HG03064 (cell line): ENCODE results near the gene SLC25A19.

Source experiments
- ATAC-seq: cut with Tn5 transposase; IDR thresholded peaks from one replicate; pipeline ENCODE4 v1.9.1; 2021; ENCODE audit warnings: low read depth; ENCODE audit not compliant: unreplicated experiment

SLC25A19 gene

DNA sequence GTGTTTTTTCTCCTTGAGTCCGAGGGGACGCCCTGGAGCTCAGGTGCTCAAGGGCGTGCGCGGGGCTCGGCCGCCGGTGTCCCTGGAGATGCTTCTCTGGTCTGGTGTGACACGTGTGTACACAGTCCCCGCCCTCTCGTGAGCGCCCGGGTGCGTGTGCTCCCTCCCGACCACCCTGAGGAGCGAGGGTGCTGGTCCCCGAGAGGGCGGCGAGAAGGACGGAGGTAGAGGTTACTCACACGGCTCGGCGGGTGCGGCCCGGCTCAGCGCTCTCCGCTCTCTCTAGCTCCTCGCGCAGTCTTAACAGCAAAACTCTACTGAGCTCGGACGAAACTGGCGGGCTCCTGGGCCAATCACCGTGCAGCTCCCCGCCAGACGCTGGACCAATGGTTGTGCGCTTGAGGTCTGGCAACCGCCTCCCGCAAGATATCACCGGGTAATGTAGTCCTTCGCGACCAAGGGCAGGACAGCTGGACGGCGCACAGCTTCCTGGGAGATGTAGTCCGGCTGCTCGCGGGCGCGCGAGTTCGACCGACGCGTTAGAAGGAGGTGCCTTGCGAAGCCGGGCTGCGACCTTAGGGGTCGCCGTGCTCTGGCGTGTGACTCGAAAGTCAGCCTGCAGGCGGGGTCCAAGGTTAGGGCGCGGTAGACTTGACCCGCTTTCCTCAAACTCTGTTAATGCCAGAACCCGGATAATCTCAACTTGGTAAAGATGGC is at the start of gene SLC25A19:
Gene SLC25A19, minus strand, starts transcription at position 319 of the 717 bp plus-strand sequence. CDS start 2,669 bp downstream, outside the sequence.
- ATAC-seq: peak; percentile 80

DNA sequence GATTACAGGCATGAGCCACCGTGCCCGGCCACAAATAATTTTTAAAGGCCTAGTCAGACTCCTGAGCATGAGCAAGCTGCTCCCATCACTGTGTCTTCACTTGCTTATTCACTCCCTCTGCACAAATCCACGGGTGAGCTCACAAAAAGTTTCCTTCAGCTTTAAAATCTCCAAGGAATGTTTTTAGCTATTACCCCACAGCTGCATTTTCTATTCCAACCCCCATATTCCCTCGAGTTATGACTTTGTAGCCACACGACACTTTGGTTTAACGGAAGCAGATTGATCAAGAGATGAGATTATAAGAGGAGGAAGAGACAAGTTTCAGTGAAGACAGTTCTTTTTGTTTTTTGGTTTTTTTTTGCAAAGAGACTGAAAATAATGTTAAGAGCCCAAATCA is 49.1 kb upstream of the SLC25A19 start:
- ATAC-seq: no peak

DNA sequence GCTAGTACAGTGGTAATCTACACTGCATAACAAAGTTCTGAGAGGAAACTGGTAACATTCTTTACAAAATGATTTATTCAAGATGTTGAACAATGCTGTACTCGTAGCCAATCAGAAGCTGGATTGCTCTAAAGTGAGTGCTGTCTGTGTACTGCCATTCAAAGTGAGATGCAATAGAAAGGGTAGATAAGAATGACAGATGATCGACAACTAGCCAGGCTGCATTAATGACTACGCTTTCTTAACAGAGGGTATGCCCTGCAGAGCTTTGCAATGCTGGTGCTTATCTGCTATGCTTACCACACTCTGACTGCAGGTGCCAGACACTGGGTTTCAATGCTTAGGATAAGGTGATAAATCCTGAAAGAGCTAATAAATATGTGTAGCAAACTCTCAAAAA is 46.1 kb upstream of the SLC25A19 start:
- ATAC-seq: no peak

DNA sequence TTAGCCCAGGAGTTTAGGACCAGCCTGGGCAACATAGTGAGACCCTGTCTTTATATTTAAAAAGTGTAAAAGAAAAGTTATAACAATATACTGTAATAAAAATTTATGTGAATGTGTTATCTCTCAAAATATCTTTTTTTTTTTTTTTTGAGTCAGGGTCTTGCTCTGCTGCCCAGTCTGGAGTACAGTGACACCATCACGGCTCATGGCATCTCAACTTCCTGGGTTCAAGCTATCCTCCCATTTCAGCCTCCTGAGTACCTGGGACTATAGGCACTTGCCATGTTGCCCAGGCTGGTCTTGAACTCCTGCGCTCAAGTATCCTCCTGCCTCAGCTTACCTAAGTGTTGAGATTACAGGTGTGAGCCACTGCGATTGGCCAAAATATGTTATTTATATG is 45.5 kb upstream of the SLC25A19 start:
- ATAC-seq: no peak

DNA sequence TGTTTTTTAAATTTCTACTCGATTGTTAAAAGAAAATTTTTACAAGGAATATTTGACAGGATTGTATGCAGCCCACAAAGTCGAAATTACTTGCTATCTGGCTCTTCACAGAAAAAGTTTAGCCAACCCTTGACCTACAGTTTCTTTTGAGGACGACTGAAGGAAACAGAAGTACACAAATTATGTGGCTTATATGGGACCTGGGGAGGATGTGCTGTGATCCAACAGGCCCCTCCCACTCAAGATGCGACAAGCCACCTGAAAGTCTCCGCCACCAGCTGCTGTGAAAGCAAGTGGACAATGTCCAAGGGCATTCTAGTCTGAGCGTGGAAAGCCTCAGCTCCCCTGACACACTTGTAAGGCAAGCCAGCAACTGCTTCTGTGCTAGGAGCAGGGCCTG is 42.4 kb upstream of the SLC25A19 start:
- ATAC-seq: no peak

DNA sequence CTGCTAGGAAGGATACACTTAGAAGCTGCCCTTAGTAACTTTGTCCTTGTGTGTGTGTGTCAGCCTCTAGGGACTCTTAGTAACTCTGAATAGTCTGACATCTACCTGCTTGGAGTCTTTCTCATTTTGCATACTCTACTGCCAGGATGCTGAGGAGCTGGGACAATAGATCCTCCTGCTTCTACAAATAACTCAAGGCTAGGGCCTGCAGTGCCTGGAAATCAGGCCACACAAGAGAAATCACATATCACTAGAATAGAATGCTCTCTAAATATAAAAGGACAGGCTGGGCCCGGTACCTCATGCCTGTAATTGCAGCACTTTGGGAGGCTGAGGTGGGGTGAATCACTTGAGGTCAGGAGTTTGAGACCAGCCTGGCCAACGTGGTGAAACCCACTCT is 38.5 kb upstream of the SLC25A19 start:
- no peak for ATAC-seq

DNA sequence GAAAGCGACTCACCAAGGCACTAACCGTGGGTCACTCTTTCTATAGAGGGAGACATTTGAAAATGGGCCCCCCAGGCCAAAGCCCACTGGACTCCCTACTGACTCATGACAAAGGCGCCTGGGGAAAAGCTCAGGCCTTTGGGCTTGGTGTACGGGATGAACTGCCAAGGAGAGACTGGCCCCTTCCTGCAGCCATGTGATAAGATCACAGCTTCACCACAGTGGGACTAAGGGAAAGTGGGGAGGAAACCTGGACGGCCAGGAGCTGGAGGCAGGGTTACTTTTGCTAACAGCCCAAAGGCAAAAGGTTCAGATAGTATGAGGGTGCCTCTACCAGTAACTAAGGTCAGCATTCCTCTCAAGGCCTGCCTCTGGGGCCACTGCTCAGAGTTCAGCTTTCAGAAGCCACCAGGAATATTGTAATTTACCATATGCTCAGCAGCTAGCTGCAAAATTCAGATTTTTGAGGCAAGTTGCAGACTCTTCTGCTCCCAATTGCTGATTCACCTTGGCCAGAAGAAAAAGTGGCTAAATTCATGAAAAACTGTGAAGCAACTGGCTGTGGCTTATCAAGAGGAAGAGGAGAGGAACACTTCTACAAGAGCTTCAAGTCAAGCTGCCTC is 37.1 kb upstream of the SLC25A19 start:
- ATAC-seq: no peak

DNA sequence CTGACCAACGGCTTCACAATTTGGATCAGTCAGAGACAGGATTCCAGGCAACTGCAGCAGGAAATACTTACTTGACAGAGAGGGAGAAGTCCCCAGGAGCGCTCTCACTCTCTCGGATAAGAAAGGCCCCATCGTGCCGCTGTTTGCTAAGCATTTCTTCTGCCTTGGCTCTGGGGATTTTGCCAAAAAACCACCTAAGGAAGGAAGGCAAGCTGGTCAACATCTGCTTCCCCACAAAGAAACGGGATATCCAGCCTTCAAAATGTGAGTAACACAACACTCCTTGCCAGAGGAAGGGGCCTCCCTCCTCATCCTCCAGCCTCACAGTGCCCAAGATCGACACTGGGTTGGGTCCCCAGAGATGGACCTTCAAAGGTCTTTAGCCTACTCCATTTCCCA is 36.6 kb upstream of the SLC25A19 start:
- ATAC-seq: no peak

DNA sequence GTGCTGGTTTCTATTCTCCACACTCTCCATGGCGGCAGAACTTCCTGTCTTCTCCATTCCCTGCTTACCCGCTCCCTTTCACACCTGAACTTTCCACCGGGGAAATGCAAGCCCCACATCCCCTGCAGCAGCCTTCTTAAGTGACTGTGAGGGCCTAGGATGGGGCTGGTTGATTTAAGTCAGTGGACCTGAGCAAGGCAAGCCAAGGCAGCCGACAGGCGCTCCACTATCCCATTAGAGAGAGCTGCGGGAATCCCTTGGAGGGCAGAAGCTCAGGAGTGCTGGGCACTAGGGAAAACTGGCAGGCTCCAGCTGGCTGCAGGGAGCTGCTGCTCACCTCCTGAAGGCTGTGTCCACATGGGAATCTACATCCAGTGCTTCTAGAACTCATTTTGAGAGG is 36.1 kb upstream of the SLC25A19 start:
- no peak for ATAC-seq

DNA sequence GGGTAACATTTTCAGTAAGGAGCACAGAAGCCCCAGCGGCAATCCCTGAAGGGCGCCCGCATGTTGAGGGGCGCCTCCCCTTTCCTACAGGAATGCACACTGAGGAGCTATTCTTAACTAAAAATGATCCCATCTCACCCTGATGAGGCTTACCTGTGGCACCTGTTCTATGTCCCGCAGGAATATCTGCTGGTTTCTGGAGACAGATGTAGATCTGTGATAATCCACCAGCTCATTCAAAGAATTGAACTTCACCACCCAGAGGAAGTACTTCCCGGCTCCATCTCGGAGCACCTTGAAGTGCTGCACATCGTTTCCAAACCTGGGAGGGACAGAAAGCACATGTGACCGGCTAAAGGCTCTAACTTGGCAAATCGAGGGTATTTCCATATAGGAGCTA is 32.3 kb upstream of the SLC25A19 start:
- no peak for ATAC-seq

DNA sequence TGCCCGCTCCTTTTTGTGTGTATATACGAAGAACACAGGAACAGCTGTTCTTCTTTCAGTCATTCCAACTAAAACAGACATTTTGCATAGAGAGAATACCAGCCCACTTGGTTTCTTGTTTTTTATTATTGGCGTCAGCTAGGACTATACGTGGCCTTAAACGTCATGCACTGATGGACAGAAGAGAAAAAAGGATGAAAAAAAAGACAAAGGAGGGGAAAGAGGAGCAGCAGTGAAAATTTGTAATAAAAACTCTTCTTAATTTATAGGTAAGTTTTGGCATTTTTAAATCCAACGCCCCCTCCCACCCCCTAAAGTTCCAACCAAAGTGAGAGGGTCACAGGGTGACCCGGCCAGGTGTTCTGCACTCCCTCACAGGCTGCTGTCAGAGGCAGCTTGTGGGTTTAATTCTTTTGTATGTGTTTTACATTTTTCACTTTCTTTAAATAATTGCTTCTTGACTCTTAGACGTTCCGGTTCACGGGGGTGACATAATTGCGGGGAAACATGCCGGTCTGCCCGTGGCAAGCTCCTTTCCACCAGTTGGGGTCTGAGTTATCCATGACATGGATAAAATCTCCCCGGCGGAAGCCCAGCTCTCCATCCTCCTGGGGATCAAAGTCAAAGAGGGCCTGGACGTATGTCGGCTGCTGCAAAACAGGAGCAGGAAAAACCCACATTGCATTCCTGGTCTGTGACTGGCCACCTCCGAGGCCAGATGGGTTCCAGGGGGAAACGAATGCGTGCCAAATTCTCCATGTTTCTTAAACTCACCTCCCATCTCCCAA is 30.9 kb upstream of the SLC25A19 start:
- ATAC-seq: no peak

DNA sequence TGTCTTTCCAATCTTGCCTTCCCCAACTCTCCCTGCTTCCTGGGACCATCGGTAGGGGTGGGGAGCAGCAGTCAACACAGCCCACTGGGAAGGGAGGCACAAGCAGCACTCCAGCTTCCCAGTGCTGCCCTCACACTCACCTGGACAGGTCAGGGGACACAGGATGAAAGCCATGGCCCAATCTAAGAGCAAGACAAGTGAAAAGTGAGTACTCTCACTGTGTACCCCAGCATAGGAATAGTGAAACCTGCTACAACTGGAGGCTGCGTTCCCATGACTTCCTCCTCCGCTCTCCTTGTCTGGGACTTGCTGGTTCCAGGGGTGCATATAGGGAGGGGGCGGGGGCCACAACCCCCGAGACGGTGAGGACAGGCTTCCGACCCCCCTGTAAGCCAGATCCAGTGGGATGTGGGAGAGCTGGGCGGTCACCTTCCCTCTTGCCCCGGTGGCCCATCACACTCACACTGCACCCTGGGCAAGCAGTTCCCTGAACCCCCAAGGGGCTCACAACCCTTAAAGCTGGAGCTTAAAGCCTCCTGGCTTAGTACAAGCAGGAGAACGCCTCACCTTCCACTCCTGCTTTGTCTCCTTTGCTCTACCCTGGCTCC is 29.5 kb upstream of the SLC25A19 start:
- no peak for ATAC-seq

DNA sequence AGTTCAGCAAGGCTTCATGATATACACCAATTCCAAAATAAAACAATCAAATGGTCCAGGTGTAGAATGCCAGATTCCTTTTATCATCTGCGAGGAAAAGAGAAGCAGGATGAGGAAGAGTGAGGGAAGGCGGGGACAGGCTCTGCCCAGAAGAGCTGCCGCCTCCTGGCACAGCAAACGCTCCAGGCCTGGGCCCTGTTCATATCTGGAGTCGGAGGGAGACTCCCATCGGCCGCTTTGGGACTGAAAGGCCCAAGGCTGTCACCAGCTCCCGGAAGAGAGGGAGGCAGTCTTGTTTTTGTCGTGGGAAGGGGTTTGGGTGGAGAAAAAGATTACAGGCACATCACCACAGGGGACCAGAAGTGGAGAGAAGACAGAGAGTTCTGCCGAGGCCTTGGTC is 29.0 kb upstream of the SLC25A19 start:
- ATAC-seq: no peak

DNA sequence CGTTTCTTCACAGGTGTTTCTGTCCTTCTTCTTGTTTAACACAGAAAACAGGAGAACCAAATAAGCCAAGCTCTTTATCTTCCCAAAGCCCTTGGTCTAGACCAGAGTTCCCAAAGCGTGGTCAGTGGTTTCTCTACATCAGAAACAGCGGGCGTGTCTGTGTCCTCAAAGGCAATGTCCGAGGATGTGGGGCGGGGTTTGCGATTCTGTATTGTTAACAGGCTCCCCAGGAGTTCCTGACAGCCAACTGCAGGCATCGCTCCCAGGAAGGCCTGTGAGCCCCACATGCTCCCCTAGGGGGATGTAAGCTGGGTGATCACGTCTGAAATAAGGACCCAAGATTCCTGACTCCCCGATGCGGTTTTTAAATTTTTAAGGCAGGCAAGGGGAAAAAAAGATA is 28.4 kb upstream of the SLC25A19 start:
- no peak for ATAC-seq

DNA sequence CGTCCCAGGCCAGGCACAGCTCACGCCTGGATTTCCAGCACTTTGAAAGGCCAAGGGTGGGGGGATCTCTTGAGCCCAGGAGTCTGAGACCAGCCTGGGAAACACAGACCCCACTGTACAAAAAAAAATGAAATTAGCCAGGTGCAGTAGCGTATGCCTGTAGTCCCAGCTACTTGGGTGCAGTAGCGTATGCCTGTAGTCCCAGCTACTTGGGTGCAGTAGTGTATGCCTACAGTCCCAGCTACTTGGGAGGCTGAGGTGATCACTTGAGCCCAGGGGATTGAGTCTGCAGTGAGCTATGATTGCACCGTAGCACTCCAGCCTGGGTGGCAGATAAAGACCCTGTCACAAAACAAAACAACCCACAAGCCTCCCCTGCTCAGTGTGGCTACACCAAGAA is 27.0 kb upstream of the SLC25A19 start:
- ATAC-seq: no peak

DNA sequence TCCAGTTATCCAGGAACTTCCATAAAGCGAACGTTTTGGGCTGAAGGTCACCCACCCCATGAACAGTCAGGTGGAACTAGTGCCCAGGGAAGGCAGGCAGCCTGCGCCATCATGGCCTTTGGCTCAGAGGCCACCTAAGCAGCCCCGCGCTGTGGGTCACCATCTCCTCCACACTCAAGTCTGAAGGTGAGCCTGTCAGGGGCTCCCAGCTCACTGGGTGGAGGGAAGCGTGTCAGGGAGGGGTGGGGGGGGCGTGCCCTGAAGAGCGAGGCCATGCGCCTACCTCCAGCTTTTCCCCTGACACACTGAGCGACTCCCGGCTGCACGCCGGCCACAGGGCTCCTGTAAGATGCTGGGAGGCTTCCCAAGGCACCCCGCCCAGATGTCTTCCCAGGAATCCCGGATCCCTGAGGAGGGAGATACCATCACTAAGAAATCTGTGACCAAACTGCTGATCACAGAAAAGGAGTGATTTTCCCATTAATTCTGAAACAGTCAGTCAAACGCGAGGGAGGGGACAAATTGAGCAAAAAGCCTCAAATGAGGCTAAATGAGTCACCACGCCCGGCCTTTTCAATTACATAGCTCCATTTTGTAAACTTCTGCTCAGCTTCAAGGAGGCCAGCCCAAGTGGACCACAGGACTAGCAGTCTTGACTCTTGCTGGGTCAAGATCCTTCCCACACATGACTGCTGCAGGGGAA is 26.5 kb upstream of the SLC25A19 start:
- no peak for ATAC-seq

DNA sequence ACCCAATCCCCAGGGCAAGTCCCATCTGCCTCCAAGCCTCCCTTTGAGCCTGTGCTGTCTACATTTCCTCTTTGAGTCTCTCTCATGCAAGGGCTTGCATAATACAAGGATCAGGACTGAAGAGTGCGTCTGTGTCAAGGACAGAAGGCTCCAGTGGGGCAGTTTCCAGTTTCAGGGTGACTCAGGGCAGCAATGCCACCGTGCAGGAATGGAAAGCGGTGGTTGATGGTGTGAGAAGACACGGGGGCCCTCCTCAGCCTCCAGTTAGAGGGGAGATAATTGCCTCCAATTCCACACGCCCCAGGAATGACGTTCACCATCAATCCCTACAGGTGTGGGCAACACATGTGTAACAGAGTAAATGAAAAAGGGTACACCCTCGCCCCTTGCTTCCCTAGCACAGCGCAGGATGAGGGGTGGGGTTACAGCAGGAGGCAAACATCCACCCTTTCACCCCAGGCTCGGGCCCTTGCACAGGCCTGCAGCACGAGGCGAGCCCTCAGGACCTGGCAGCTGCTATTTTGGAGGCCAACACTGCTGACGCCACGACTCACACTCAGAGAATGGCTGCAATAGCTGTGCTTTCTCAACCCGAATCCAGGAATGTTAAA is 24.8 kb upstream of the SLC25A19 start:
- no peak for ATAC-seq

DNA sequence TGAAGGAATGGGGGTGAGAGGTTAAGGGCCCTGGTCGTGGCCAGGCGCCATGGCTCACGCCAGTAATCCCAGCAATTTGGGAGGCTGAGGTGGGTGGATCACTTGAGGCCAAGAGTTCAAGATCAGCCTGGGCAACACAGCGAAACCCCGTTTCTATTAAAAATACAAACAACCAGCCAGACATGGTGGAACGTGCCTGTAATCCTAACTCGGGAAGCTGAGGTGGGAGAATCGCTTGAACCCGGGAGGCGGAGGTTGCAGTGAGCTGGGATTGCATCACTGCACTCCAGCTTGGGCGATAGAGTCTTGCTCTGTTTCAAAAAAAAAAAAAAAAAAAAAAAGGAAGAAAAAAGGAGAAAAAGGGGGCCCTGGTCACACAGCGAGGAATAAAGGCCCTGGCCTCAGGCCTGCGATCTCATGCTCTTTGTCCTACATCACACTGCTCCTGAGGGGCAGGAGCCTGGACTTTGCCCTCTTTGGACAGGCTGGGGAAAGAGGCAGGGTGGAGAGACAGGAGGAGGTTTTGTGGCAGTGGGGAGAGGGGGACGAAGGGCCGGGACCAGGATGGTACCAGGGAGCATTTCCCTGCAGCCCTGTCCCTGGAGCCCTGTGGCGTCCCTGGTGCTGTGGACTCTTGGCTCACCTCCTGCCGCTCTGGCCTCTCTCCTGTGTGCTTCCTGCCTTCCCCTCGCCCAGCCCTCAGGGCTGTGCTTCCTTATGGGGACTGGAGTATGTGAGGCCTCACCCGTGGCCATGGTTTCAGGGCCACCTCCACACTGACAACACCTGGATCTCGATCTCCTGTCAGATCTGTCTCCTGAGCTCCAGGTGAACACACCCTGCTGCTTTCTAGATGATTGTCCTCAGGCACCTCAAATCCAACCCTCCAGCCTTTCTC is 19.7 kb upstream of the SLC25A19 start:
- no peak for ATAC-seq
